Hepatocyte (in vitro differentiated cells): ENCODE data around the gene MYO1E. TPM values are rescaled to one million over a fixed set of nuclear protein-coding genes. Genes with fewer than 3 reads are reported as not detected.

Experiments used
- DNase-seq: peaks from one replicate; pipeline ENCODE4 v3.0.0-alpha.2; 2016; ENCODE audit warnings: low spot score
- H2AFZ ChIP-seq: fragments of 200-600 bp; sonication (generic); 2 replicates; pipeline ENCODE4 v1.6.0; 2016; ENCODE audit warnings: antibody characterized with exemption, mild to moderate bottlenecking
- H3K27ac ChIP-seq: fragments of 200-600 bp; sonication (generic); 2 replicates; pipeline ENCODE4 v1.5.1; 2016; ENCODE audit warnings: mild to moderate bottlenecking
- H3K27me3 ChIP-seq: fragments of 200-600 bp; sonication (generic); 2 replicates; pipeline ENCODE4 v1.6.1; 2016
- H3K36me3 ChIP-seq: fragments of 200-600 bp; sonication (generic); replicated peaks from 2 replicates; pipeline ENCODE4 v1.5.1; 2016; ENCODE audit warnings: low read depth; ENCODE audit not compliant: insufficient read depth
- H3K4me1 ChIP-seq: fragments of 200-600 bp; sonication (generic); 2 replicates; pipeline ENCODE4 v1.5.1; 2016; ENCODE audit warnings: mild to moderate bottlenecking, moderate library complexity; ENCODE audit not compliant: insufficient read depth
- H3K4me2 ChIP-seq: fragments of 200-600 bp; sonication (generic); 2 replicates; pipeline ENCODE4 v1.6.0; 2016
- H3K4me3 ChIP-seq: fragments of 200-600 bp; sonication (generic); 2 replicates; pipeline ENCODE4 v1.5.1; 2016; ENCODE audit warnings: mild to moderate bottlenecking
- H3K79me2 ChIP-seq: fragments of 200-600 bp; sonication (generic); 2 replicates; pipeline ENCODE4 v1.6.0; 2017; ENCODE audit warnings: mild to moderate bottlenecking
- H3K9me2 ChIP-seq: fragments of 200-600 bp; sonication (generic); replicated peaks from 2 replicates; pipeline ENCODE4 v1.6.0; 2017; ENCODE audit warnings: mild to moderate bottlenecking; ENCODE audit not compliant: insufficient read depth
- H3K9me3 ChIP-seq: fragments of 200-600 bp; sonication (generic); 2 replicates; pipeline ENCODE4 v1.5.1; 2016; ENCODE audit warnings: low read depth, mild to moderate bottlenecking
- H4K20me1 ChIP-seq: fragments of 200-600 bp; sonication (generic); 2 replicates; pipeline ENCODE4 v1.6.0; 2016; ENCODE audit warnings: mild to moderate bottlenecking; ENCODE audit not compliant: insufficient read depth, poor library complexity, severe bottlenecking
- EZH2 ChIP-seq: fragments of 200-600 bp; sonication (generic); IDR thresholded peaks from 2 replicates; pipeline ENCODE4 v1.6.1; 2016; ENCODE audit warnings: antibody characterized with exemption, mild to moderate bottlenecking, borderline replicate concordance
- EZH2phosphoT487 ChIP-seq: fragments of 200-600 bp; sonication (generic); IDR thresholded peaks from one replicate; pipeline ENCODE4 v1.6.1; 2018; ENCODE audit warnings: antibody characterized with exemption, mild to moderate bottlenecking, low read depth, moderate library complexity; ENCODE audit not compliant: unreplicated experiment, severe bottlenecking
- WGBS: methylation state at CpG from one replicate; pipeline ENCODE4 v1.1.6; 2016; ENCODE audit warnings: low lambda C conversion rate; ENCODE audit errors: missing lambda C conversion rate; 5-methylcytosine and 5-hydroxymethylcytosine counted together
- polyA plus RNA-seq: library from polyadenylated mRNA; unstranded; fragments of >200 nt; fragmentation: Nextera tagmentation; extraction: Ambion mirVana; gene quantifications from 2 replicates; pipeline ENCODE4 v1.2.1, GENCODE V29; 2016
- total RNA-seq: library from RNA; depleted of rRNA; stranded (reverse); fragments of >200 nt; gene quantifications from 2 replicates; pipeline ENCODE4 v1.2.3, GENCODE V29; 2014
- TF ChIP-seq, protein P1 (sequence below): fragments of 200-600 bp; sonication (generic); IDR thresholded peaks from 2 replicates; pipeline ENCODE4 v1.5.1; 2016; ENCODE audit warnings: antibody characterized with exemption, mild to moderate bottlenecking; ENCODE audit not compliant: poor library complexity

MYO1E gene
- total and polyA plus RNA-seq, 2 experiments from 2014 or later: 107 to 111 TPM

DNA sequence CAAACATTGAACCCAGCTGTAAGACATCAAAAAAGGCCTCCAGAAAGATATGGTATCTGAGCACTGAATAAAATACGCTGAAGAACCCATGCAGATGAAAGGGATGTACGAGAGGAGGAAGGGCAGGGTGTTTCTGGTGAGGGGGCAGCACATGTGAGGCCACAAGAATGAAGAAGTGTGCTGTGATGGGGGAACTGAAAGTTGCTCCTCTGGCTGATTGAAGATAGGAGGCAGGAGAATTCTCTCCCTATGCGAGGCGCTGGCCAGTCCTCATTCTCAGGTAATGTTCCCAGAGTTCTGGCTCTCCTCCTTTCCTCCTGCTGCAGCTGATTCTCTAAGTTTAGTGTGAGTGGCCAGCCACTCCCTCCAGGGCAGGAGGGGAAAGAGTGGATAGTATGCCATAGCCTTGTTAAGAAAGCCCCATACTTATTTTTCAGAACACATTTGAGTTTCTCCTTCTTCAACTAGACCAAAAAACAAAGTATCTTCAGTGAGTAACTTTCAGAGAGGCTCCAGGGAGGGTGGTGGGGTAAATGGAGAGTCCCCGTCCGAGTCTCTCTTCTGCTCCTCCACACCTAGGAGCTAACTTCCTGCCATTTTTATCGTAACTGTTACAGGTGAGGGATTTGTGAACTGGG, 26.9 kb upstream of the MYO1E start:
- no peak overlapping the region for H2AFZ ChIP-seq

DNA sequence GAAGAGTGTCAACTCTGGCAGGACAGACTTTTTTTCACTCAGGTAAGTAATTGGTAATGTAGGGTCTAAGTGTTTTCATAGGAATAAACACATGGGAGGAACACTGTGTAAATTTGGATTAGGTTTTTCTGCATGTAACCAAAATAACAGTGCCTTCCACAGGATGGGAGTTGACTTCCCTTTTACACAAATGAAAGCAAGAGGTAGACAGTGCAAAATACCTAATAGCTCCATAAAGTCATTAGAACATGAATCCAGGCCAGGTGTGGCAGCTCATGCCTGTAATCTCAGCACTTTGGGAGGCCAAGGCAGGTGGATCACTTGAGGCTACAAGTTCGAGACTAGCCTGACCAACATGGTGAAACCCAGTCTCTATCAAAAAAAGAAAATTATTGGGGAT, 25.5 kb upstream of the MYO1E start:
- Histone ChIP-seq H4K20me1 (no peaks in the 10 kb centered on the region), H3K36me3 (no peaks in the 10 kb centered on the region), H3K9me3 (no peaks in the 10 kb centered on the region), H3K27ac (no peak overlapping the region), H3K4me1 (no peaks in the 10 kb centered on the region), H3K9me2 (no peaks in the 10 kb centered on the region), H3K4me3 (no peak overlapping the region), H3K27me3 (no peaks in the 10 kb centered on the region), H3K79me2 (no peaks in the 10 kb centered on the region), H2AFZ (no peak overlapping the region), H3K4me2 (no peak overlapping the region)
- no peak for DNase-seq
- TF ChIP-seq EZH2phosphoT487 (no peak), EZH2 (no peak)
- TF ChIP-seq, protein P1, sequence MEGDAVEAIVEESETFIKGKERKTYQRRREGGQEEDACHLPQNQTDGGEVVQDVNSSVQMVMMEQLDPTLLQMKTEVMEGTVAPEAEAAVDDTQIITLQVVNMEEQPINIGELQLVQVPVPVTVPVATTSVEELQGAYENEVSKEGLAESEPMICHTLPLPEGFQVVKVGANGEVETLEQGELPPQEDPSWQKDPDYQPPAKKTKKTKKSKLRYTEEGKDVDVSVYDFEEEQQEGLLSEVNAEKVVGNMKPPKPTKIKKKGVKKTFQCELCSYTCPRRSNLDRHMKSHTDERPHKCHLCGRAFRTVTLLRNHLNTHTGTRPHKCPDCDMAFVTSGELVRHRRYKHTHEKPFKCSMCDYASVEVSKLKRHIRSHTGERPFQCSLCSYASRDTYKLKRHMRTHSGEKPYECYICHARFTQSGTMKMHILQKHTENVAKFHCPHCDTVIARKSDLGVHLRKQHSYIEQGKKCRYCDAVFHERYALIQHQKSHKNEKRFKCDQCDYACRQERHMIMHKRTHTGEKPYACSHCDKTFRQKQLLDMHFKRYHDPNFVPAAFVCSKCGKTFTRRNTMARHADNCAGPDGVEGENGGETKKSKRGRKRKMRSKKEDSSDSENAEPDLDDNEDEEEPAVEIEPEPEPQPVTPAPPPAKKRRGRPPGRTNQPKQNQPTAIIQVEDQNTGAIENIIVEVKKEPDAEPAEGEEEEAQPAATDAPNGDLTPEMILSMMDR: no peak
- 69% methylated on average over 1 of the region's 1 CpG for WGBS

More for the DNA sequence above, 26.9 kb upstream of the MYO1E start:
- Histone ChIP-seq H3K36me3 (no peaks in the 10 kb centered on the region), H3K9me3 (no peaks in the 10 kb centered on the region), H4K20me1 (no peaks in the 10 kb centered on the region), H3K4me3 (no peak overlapping the region), H3K27ac (no peak overlapping the region), H3K27me3 (no peaks in the 10 kb centered on the region), H3K79me2 (no peaks in the 10 kb centered on the region), H3K9me2 (no peaks in the 10 kb centered on the region), H3K4me1 (no peaks in the 10 kb centered on the region), H3K4me2 (no peak overlapping the region)
- 74% methylated on average over 7 of the region's 7 CpGs for WGBS
- no peak for DNase-seq
- TF ChIP-seq EZH2 (no peak), EZH2phosphoT487 (no peak)
- TF ChIP-seq, protein P1: no peak

DNA sequence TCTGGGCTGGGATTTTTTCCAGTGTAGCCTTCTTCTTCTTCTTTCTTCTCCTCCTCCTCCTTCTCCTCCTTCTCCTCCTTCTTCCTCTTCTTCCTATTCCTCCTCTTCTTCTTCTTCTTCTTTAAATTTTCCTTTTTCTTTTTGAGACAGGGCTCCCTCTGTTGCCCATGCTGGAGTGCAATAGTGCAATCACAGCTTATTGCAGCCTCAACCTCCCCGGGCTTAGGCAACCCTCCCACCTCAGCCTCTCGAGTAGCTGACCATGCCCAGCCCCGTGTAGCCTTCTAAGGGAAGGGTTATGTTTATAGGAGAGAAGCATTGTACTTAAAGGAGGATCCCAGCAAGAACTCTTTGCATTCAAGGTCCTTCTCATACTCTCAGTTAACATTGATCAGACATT, 24.0 kb upstream of the MYO1E start:
- no peak overlapping the region for H3K4me3 ChIP-seq
- no peaks in the 10 kb centered on the region for H3K36me3 ChIP-seq
- no peaks in the 10 kb centered on the region for H3K9me3 ChIP-seq
- H3K9me2 ChIP-seq: no peaks in the 10 kb centered on the region
- no peaks in the 10 kb centered on the region for H3K27me3 ChIP-seq
- H3K27ac ChIP-seq: no peak overlapping the region
- no peaks in the 10 kb centered on the region for H3K4me1 ChIP-seq
- no peaks in the 10 kb centered on the region for H4K20me1 ChIP-seq
- no peaks in the 10 kb centered on the region for H3K79me2 ChIP-seq
- no peak for DNase-seq
- no peak overlapping the region for H3K4me2 ChIP-seq
- no peak for TF ChIP-seq EZH2phosphoT487
- TF ChIP-seq EZH2: no peak
- TF ChIP-seq, protein P1: no peak
- no peak overlapping the region for H2AFZ ChIP-seq
- 60% methylated on average over 3 of the region's 3 CpGs for WGBS
